ENCODE data around the gene TNFRSF18. TPM values are rescaled to one million over a fixed set of nuclear protein-coding genes. Genes with fewer than 3 reads are reported as not detected.

The TNFRSF18 gene
- total and polyA plus RNA-seq, 7 donors: 0.04 to 0.76 (median 0.20) TPM; not detected in 3

GRCh38 chr1:1247341-1247913, 41.0 kb upstream of the TNFRSF18 start:
- TF ChIP-seq CTCF (IDR thresholded peaks at IDR 0.05): no peak
- H3K36me3 ChIP-seq (ENCODE audit: insufficient read depth in 1 of 2, low read depth in 1 of 2): peaks cover 0 to 4% of the 10 kb centered on the region in 2 donors
- ATAC-seq: no peak
- H3K4me3 ChIP-seq: no peak overlapping the region
- peak in 1 of 2 donors; percentile 17 for DNase-seq
- no peaks in the 10 kb centered on the region for H3K9me3 ChIP-seq
- whole genome bisulfite sequencing, 3 donors: 54 to 66% (median 57%) methylated on average over 23 to 25 of the region's 25 CpGs
- intact Hi-C loops (cut with DNase I): no loop called here
- peaks cover 0 to 21% (median 18%) of the 10 kb centered on the region in 3 donors for H3K27me3 ChIP-seq (ENCODE audit: insufficient read depth in 3 of 3, low read length in 2 of 3)
- H3K4me1 ChIP-seq: no peaks in the 10 kb centered on the region
- no peak overlapping the region for H3K27ac ChIP-seq

GRCh38 chr1:1246577-1247340, 40.4 kb upstream of the TNFRSF18 start, which contains the start of gene C1QTNF12:
Gene C1QTNF12, minus strand, starts transcription at chr1:1246722. Its CDS starts 32 bp downstream, at chr1:1246690.
- H3K4me3 ChIP-seq: no peak within 1 kb of the TSS
- H3K9me3 ChIP-seq: no peaks in the 10 kb centered on the region
- TF ChIP-seq CTCF (IDR thresholded peaks at IDR 0.05): no peak
- WGBS, 3 donors: 6% methylated on average over 45 to 74 of the region's 74 CpGs
- intact Hi-C loops (cut with DNase I): no loop called here
- H3K36me3 ChIP-seq (ENCODE audit: insufficient read depth in 1 of 2, low read depth in 1 of 2): no peaks in the 10 kb centered on the region
- H3K27me3 ChIP-seq (ENCODE audit: insufficient read depth in 3 of 3, low read length in 2 of 3): peaks cover 0 to 21% (median 18%) of the 10 kb centered on the region in 3 donors
- ATAC-seq (peak in 1 of 4 donors; percentile 9), DNase-seq (peak in 1 of 2 donors; percentile 14)
- H3K4me1 ChIP-seq: no peaks in the 10 kb centered on the region
- no peak within 1 kb of the TSS for H3K27ac ChIP-seq

GRCh38 chr1:1245817-1246576, 39.6 kb upstream of the TNFRSF18 start:
- TF ChIP-seq CTCF (IDR thresholded peaks at IDR 0.05): no peak
- ATAC-seq (peak in 1 of 4 donors; percentile 4), DNase-seq (peak in 1 of 2 donors; percentile 9)
- no peaks in the 10 kb centered on the region for H3K36me3 ChIP-seq (ENCODE audit: insufficient read depth in 1 of 2, low read depth in 1 of 2)
- no peaks in the 10 kb centered on the region for H3K9me3 ChIP-seq
- WGBS, 3 donors: 31 to 39% (median 36%) methylated on average over 35 to 45 of the region's 45 CpGs
- no peaks in the 10 kb centered on the region for H3K4me1 ChIP-seq
- no peak overlapping the region for H3K4me3 ChIP-seq
- intact Hi-C loops (cut with DNase I): no loop called here
- H3K27me3 ChIP-seq (ENCODE audit: insufficient read depth in 3 of 3, low read length in 2 of 3): peaks cover 0 to 21% (median 18%) of the 10 kb centered on the region in 3 donors
- H3K27ac ChIP-seq: no peak overlapping the region

- H3K36me3 ChIP-seq (ENCODE audit: insufficient read depth in 1 of 2, low read depth in 1 of 2): no peaks in the 10 kb centered on the region
- no peaks in the 10 kb centered on the region for H3K4me1 ChIP-seq
- intact Hi-C loops (cut with DNase I): no loop called here
- no peak overlapping the region for H3K4me3 ChIP-seq
- 69 to 80% (median 69%) methylated on average over 13 to 23 of the region's 23 CpGs for WGBS, 3 donors
- H3K27ac ChIP-seq: no peak overlapping the region
- TF ChIP-seq CTCF (IDR thresholded peaks at IDR 0.05): no peak
- ATAC-seq (no peak), DNase-seq (peak in 1 of 2 donors; percentile 9)
- H3K27me3 ChIP-seq (ENCODE audit: insufficient read depth in 3 of 3, low read length in 2 of 3): peaks cover 0 to 21% (median 18%) of the 10 kb centered on the region in 3 donors
- H3K9me3 ChIP-seq: no peaks in the 10 kb centered on the region
These were observed 38.9 kb upstream of the TNFRSF18 start for GRCh38 chr1:1245178-1245816.

All from psoas muscle (tissue), 8 donors.